DND-41 (cell line): ENCODE results near the gene TARP.

ENCODE experiments used
- ATAC-seq: fragments of 200-7000 bp; cut with Tn5 transposase; 3 replicates; pipeline ENCODE4 v1.9.1; 2021; ENCODE audit warnings: low read depth; ENCODE audit not compliant: insufficient read depth
- DNase-seq: peaks from one replicate; pipeline ENCODE4 v3.0.0-alpha.2; 2020
- H2AFZ ChIP-seq: 2 replicates; pipeline ENCODE4 v1.6.0; 2012; ENCODE audit warnings: low read depth, low read length
- H3K27ac ChIP-seq: 2 replicates; pipeline ENCODE4 v1.5.1; 2012; ENCODE audit warnings: low read length, inconsistent platforms
- H3K27me3 ChIP-seq: fragments of 200-600 bp; sonication (generic); 2 replicates; pipeline ENCODE4 v1.6.0; 2012; ENCODE audit warnings: low read length, mild to moderate bottlenecking, inconsistent platforms; ENCODE audit not compliant: insufficient read depth, poor library complexity
- H3K36me3 ChIP-seq: 2 replicates; pipeline ENCODE4 v1.5.1; 2012; ENCODE audit warnings: low read length, inconsistent platforms; ENCODE audit not compliant: insufficient read depth
- H3K4me1 ChIP-seq: 2 replicates; pipeline ENCODE4 v1.5.1; 2012; ENCODE audit warnings: mild to moderate bottlenecking, low read length; ENCODE audit not compliant: insufficient read depth
- H3K4me2 ChIP-seq: 2 replicates; pipeline ENCODE4 v1.6.0; 2012; ENCODE audit warnings: mild to moderate bottlenecking, moderate library complexity, low read length, inconsistent platforms; ENCODE audit not compliant: insufficient read depth
- H3K4me3 ChIP-seq, 2 experiments: fragments of 200-600 bp in 1 of 2; shearing (Covaris generic) in 1 of 2; 2 replicates each; pipeline ENCODE4 v1.5.1; 2012 to 2016; ENCODE audit warnings: inconsistent platforms in 2 of 2, low read length in 2 of 2, mild to moderate bottlenecking in 2 of 2, low read depth in 1 of 2, moderate library complexity in 1 of 2
- H3K79me2 ChIP-seq: 2 replicates; pipeline ENCODE4 v1.6.0; 2012; ENCODE audit warnings: low read length, inconsistent platforms; ENCODE audit not compliant: insufficient read depth
- H3K9ac ChIP-seq: 2 replicates; pipeline ENCODE4 v1.6.0; 2012; ENCODE audit warnings: low read depth, mild to moderate bottlenecking, inconsistent platforms, low read length, moderate library complexity
- H3K9me3 ChIP-seq: 2 replicates; pipeline ENCODE4 v1.5.1; 2012; ENCODE audit warnings: low read length, moderate library complexity, mild to moderate bottlenecking, inconsistent platforms; ENCODE audit not compliant: insufficient read depth, severe bottlenecking
- H4K20me1 ChIP-seq: 2 replicates; pipeline ENCODE4 v1.6.0; 2012; ENCODE audit warnings: low read length; ENCODE audit not compliant: insufficient read depth
- EZH2 ChIP-seq: IDR thresholded peaks from 3 replicates; pipeline ENCODE4 v1.6.1; 2012; ENCODE audit warnings: borderline replicate concordance, low read depth, mild to moderate bottlenecking, moderate library complexity, low read length, inconsistent platforms; ENCODE audit not compliant: severe bottlenecking
- TF ChIP-seq, protein P1 (sequence below): IDR thresholded peaks from 2 replicates; pipeline ENCODE4 v1.5.1; 2012; ENCODE audit warnings: borderline replicate concordance, low read length, moderate library complexity, mild to moderate bottlenecking; ENCODE audit not compliant: poor library complexity, severe bottlenecking; ENCODE audit errors: extremely low read depth

Gene TARP

DNA sequence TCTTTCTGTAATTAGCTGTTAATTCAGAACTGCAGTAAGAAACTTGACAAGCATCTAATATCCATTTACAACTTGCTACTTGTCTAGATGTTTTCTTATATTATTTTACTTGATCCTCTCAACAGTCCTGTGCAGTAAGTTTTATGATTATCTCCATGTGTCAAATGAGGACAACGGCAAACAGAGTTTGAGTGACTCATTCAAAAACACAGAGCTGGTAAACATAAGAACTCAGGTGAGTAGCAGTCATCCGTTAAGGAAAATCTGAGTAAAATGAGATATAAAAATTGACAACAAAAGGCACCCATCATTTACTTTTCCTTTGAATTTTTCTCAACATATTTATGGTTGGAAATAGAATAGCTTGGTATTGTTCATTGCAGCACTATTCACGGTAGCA, 19.0 kb upstream of the TARP start:
- Histone ChIP-seq H3K4me1 (no peaks in the 10 kb centered on the region), H3K36me3 (no peaks in the 10 kb centered on the region), H2AFZ (no peak overlapping the region), H3K9ac (no peak overlapping the region), H3K4me2 (no peak overlapping the region), H3K27me3 (no peaks in the 10 kb centered on the region), H3K79me2 (no peaks in the 10 kb centered on the region), H3K9me3 (no peaks in the 10 kb centered on the region), H3K27ac (no peak overlapping the region), H3K4me3 (no peak overlapping the region), H4K20me1 (no peaks in the 10 kb centered on the region)
- no peak for TF ChIP-seq EZH2
- TF ChIP-seq, protein P1, sequence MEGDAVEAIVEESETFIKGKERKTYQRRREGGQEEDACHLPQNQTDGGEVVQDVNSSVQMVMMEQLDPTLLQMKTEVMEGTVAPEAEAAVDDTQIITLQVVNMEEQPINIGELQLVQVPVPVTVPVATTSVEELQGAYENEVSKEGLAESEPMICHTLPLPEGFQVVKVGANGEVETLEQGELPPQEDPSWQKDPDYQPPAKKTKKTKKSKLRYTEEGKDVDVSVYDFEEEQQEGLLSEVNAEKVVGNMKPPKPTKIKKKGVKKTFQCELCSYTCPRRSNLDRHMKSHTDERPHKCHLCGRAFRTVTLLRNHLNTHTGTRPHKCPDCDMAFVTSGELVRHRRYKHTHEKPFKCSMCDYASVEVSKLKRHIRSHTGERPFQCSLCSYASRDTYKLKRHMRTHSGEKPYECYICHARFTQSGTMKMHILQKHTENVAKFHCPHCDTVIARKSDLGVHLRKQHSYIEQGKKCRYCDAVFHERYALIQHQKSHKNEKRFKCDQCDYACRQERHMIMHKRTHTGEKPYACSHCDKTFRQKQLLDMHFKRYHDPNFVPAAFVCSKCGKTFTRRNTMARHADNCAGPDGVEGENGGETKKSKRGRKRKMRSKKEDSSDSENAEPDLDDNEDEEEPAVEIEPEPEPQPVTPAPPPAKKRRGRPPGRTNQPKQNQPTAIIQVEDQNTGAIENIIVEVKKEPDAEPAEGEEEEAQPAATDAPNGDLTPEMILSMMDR = no peak
- ATAC-seq (no peak), DNase-seq (no peak)

DNA sequence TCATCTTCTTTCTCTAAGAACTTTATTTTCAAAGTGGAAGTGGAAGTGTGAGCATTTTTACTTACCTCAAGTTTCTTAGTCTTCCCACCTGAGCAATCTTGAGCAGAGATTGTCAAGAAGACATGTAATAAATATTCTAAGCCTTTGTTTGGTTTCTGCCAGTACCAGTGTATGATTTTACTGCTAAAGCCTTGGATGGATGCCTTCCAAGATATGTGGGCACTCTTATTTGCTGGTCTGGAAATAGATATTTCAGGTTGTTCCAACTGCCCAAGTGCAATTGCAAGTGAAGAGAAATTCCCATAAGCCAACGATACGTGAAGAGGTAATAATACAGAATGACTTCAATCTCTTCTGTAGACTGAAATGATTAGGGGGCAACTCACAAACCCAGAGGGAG, 18.2 kb upstream of the TARP start:
- DNase-seq (no peak), ATAC-seq (no peak)
- Histone ChIP-seq H3K4me1 (no peaks in the 10 kb centered on the region), H3K27ac (no peak overlapping the region), H2AFZ (no peak overlapping the region), H3K27me3 (no peaks in the 10 kb centered on the region), H4K20me1 (no peaks in the 10 kb centered on the region), H3K4me3 (no peak overlapping the region), H3K36me3 (no peaks in the 10 kb centered on the region), H3K4me2 (no peak overlapping the region), H3K9me3 (no peaks in the 10 kb centered on the region), H3K9ac (no peak overlapping the region), H3K79me2 (no peaks in the 10 kb centered on the region)
- no peak for TF ChIP-seq EZH2

DNA sequence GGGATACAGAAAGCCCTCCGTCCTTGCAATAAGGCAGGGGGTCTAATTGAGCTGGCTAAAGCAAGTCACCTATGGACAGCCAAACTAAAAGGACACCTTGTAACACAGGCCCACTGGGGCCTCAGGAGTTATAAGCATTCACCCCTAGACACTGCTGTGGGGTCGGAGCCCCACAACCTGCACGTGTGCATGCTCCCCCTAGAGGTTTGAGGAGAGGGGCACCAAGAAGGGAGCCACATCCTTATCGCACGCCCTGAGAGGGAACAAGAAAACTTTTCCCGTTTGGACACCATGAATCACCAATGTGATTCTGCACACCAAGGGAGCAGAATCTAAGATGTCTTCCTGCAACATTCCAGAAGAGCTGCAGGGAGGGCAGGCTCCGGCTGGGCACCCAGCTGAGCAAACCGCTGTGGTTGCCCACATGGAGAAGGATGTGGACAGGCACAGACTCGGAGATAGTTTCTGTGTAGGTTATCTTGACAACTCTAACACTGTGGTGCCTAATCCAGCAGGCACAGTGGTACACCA, 17.7 kb upstream of the TARP start:
- H3K4me3 ChIP-seq = no peak overlapping the region
- H3K9me3 ChIP-seq = no peaks in the 10 kb centered on the region
- H3K27ac ChIP-seq = no peak overlapping the region
- ATAC-seq = no peak
- no peaks in the 10 kb centered on the region for H3K4me1 ChIP-seq
- H3K27me3 ChIP-seq = no peaks in the 10 kb centered on the region
- no peaks in the 10 kb centered on the region for H4K20me1 ChIP-seq
- H3K36me3 ChIP-seq = no peaks in the 10 kb centered on the region
- no peak overlapping the region for H3K9ac ChIP-seq
- no peak for DNase-seq
- no peak overlapping the region for H2AFZ ChIP-seq
- no peaks in the 10 kb centered on the region for H3K79me2 ChIP-seq
- no peak for TF ChIP-seq EZH2
- TF ChIP-seq, protein P1 = no peak
- no peak overlapping the region for H3K4me2 ChIP-seq

DNA sequence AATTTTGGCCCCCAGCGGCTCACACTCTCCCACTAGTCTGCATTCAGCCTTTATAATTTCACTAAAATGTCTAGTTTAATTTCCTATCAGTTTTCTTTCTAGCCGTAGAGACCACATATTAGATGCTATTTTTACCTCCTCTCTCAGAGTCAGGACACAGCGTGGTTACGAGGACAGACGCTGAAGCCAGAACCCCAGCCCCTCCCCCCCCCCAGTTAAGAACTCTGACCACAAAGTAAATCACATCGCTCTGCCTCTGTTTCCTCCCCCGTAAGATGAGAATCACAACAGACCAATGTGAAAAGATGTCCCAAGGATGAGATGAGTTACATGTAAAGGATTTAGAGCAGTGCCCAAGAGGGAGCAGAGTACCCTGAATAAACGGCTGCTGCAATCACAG, 11.1 kb upstream of the TARP start:
- H3K4me3 ChIP-seq = no peak overlapping the region
- H3K9me3 ChIP-seq = no peaks in the 10 kb centered on the region
- H3K79me2 ChIP-seq = no peaks in the 10 kb centered on the region
- H3K4me2 ChIP-seq = no peak overlapping the region
- H3K9ac ChIP-seq = no peak overlapping the region
- TF ChIP-seq EZH2 = no peak
- TF ChIP-seq, protein P1 = no peak
- H3K27me3 ChIP-seq = no peaks in the 10 kb centered on the region
- H3K4me1 ChIP-seq = no peaks in the 10 kb centered on the region
- H3K36me3 ChIP-seq = no peaks in the 10 kb centered on the region
- no peak overlapping the region for H2AFZ ChIP-seq
- no peak for ATAC-seq
- H4K20me1 ChIP-seq = no peaks in the 10 kb centered on the region
- H3K27ac ChIP-seq = no peak overlapping the region
- no peak for DNase-seq
